Inflammatory macrophage treated with lipopolysaccharide for 4 hours (primary cell): ENCODE data around the gene KLHL25.

Source experiments
- DNase-seq: peaks from one replicate; pipeline ENCODE4 v3.0.0-alpha.2; 2020

KLHL25 gene

GRCh38 chr15:85744579-85744978 lies 50.1 kb downstream of the KLHL25 start:
- DNase-seq = no peak

GRCh38 chr15:85743392-85744055 lies 51.2 kb downstream of the KLHL25 start:
- DNase-seq = no peak

- no peak for DNase-seq
Measured at GRCh38 chr15:85742186-85742821, 52.4 kb downstream of the KLHL25 start.

GRCh38 chr15:85741662-85742061 lies 53.1 kb downstream of the KLHL25 start:
- DNase-seq = no peak

- DNase-seq = no peak
Measured at GRCh38 chr15:85741021-85741421, 53.7 kb downstream of the KLHL25 start.

- no peak for DNase-seq
Measured at GRCh38 chr15:85737061-85737460, 57.7 kb downstream of the KLHL25 start.

GRCh38 chr15:85733416-85733815 lies 61.3 kb downstream of the KLHL25 start:
- DNase-seq = no peak

- peak; percentile 71 for DNase-seq
Measured at GRCh38 chr15:85730001-85730820, 64.5 kb downstream of the KLHL25 start.

- DNase-seq = no peak
Measured at GRCh38 chr15:85727068-85727467, 67.7 kb downstream of the KLHL25 start.

- no peak for DNase-seq
Measured at GRCh38 chr15:85726454-85726853, 68.3 kb downstream of the KLHL25 start.

GRCh38 chr15:85725564-85725963 lies 69.2 kb downstream of the KLHL25 start:
- DNase-seq = no peak

GRCh38 chr15:85725019-85725418 lies 69.7 kb downstream of the KLHL25 start:
- no peak for DNase-seq

GRCh38 chr15:85723960-85724945 lies 70.5 kb downstream of the KLHL25 start:
- DNase-seq = peak; percentile 40

GRCh38 chr15:85722374-85723152 lies 72.2 kb downstream of the KLHL25 start:
- peak; percentile 59 for DNase-seq

GRCh38 chr15:85718981-85719380 lies 75.7 kb downstream of the KLHL25 start:
- no peak for DNase-seq

- no peak for DNase-seq
Measured at GRCh38 chr15:85718271-85718971, 76.3 kb downstream of the KLHL25 start.

GRCh38 chr15:85717212-85717611 lies 77.5 kb downstream of the KLHL25 start:
- DNase-seq = no peak

GRCh38 chr15:85716261-85716660 lies 78.5 kb downstream of the KLHL25 start:
- DNase-seq = no peak

- DNase-seq = peak; percentile 44
Measured at GRCh38 chr15:85711580-85712192, 83.0 kb downstream of the KLHL25 start.

- DNase-seq = peak; percentile 67
Measured at GRCh38 chr15:85710340-85710842, 84.3 kb downstream of the KLHL25 start.
